OCI-M1 (cell line): ENCODE results near the gene ITPR1.
"Not testable (repeated sequence)": the region's sequence is repeated elsewhere in the genome, so short reads cannot be mapped to it uniquely, and the experiment has no call there.

ENCODE experiments used
- DNase-seq: peaks from one replicate; lab custom pipeline; 2025; lab: John Stamatoyannopoulos, UW

ITPR1 gene

GRCh38 chr3:4758957-4759656, 266.0 kb downstream of the ITPR1 start:
- DNase-seq = peak; percentile 19

- DNase-seq = peak; percentile 64
These were observed 266.7 kb downstream of the ITPR1 start for GRCh38 chr3:4759689-4760312.

GRCh38 chr3:4761759-4762158, 268.6 kb downstream of the ITPR1 start:
- no peak for DNase-seq

GRCh38 chr3:4762481-4763230, 269.5 kb downstream of the ITPR1 start:
- DNase-seq = not testable (repeated sequence)

- no peak for DNase-seq
These were observed 270.6 kb downstream of the ITPR1 start for GRCh38 chr3:4763604-4764247.

- no peak for DNase-seq
These were observed 272.1 kb downstream of the ITPR1 start for GRCh38 chr3:4765212-4765611.

GRCh38 chr3:4766263-4766662, 273.1 kb downstream of the ITPR1 start:
- DNase-seq = no peak

- no peak for DNase-seq
These were observed 273.8 kb downstream of the ITPR1 start for GRCh38 chr3:4766716-4767499.

GRCh38 chr3:4768021-4768420, 274.9 kb downstream of the ITPR1 start:
- no peak for DNase-seq

GRCh38 chr3:4768521-4768920, 275.4 kb downstream of the ITPR1 start:
- DNase-seq = no peak

GRCh38 chr3:4770561-4770960, 277.4 kb downstream of the ITPR1 start:
- DNase-seq = no peak

GRCh38 chr3:4771243-4771642, 278.1 kb downstream of the ITPR1 start:
- no peak for DNase-seq

- DNase-seq = peak; percentile 51
These were observed 279.1 kb downstream of the ITPR1 start for GRCh38 chr3:4772171-4772804.

- DNase-seq = no peak
These were observed 279.7 kb downstream of the ITPR1 start for GRCh38 chr3:4772858-4773257.

- DNase-seq = no peak
These were observed 280.4 kb downstream of the ITPR1 start for GRCh38 chr3:4773583-4773982.

GRCh38 chr3:4774531-4774930, 281.4 kb downstream of the ITPR1 start:
- DNase-seq = no peak

- no peak for DNase-seq
These were observed 283.3 kb downstream of the ITPR1 start for GRCh38 chr3:4776399-4776979.

- DNase-seq = no peak
These were observed 283.9 kb downstream of the ITPR1 start for GRCh38 chr3:4776980-4777581.

- no peak for DNase-seq
These were observed 285.0 kb downstream of the ITPR1 start for GRCh38 chr3:4778119-4778518.

GRCh38 chr3:4778740-4779139, 285.6 kb downstream of the ITPR1 start:
- no peak for DNase-seq
